Measurements from ENCODE around the gene PPP1R3F. TPM values are rescaled to one million over a fixed set of nuclear protein-coding genes. Genes with fewer than 3 reads are reported as not detected.

Gene PPP1R3F
- total RNA-seq, 2 experiments from 2014 or later: 5.1 to 5.3 TPM

DNA sequence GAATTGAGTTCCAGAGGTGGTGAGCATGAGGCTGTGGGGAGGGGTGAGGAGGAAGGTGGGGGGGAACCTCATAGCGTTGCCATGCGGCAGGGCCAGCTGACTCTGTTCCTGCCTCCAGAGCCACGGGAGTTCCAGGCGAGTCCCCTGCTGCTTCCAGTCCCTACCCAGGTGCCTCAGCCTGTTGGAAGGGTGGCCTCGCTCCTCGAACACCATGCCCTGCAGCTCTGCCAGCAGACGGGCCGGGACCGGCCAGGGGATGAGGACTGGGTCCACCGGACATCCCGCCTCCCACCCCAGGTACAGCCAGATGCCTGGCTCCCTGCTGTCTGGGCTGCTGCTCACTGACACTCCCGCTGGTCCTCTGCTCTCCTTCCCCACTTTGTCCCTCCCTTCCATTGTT lies 26.4 kb upstream of the PPP1R3F start:
- no peaks in the 10 kb centered on the region for H3K4me1 ChIP-seq (ENCODE audit: insufficient read depth, low read length, poor library complexity, severe bottlenecking)
- TF ChIP-seq EZH2phosphoT487 (IDR thresholded peaks at IDR 0.05; ENCODE audit: borderline replicate concordance, low read depth, low read length): no peak
- TF ChIP-seq, protein P1, sequence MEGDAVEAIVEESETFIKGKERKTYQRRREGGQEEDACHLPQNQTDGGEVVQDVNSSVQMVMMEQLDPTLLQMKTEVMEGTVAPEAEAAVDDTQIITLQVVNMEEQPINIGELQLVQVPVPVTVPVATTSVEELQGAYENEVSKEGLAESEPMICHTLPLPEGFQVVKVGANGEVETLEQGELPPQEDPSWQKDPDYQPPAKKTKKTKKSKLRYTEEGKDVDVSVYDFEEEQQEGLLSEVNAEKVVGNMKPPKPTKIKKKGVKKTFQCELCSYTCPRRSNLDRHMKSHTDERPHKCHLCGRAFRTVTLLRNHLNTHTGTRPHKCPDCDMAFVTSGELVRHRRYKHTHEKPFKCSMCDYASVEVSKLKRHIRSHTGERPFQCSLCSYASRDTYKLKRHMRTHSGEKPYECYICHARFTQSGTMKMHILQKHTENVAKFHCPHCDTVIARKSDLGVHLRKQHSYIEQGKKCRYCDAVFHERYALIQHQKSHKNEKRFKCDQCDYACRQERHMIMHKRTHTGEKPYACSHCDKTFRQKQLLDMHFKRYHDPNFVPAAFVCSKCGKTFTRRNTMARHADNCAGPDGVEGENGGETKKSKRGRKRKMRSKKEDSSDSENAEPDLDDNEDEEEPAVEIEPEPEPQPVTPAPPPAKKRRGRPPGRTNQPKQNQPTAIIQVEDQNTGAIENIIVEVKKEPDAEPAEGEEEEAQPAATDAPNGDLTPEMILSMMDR (conservative IDR thresholded peaks at IDR 0.05; ENCODE audit: low read length): no peak
- no peak overlapping the region for H3K27ac ChIP-seq (ENCODE audit: low read depth, low read length, poor library complexity, severe bottlenecking)
- H3K9me3 ChIP-seq (ENCODE audit: low read length): no peaks in the 10 kb centered on the region
- ChIA-PET CTCF (ENCODE audit: unreplicated experiment) (no interaction called here), POLR2A (no interaction called here)
- no TSS peak for BruUV-seq (replicated peaks)
- H3K4me2 ChIP-seq (ENCODE audit: low read length): no peak overlapping the region
- H3K36me3 ChIP-seq (ENCODE audit: insufficient read depth, low read length): no peaks in the 10 kb centered on the region
- no peak for DNase-seq (ENCODE audit: low spot score)
- H4K20me1 ChIP-seq (ENCODE audit: insufficient read depth, low read length): no peaks in the 10 kb centered on the region
- no peaks in the 10 kb centered on the region for H3K79me2 ChIP-seq (ENCODE audit: insufficient read depth, low read depth, low read length)
- H3K4me3 ChIP-seq (ENCODE audit: low read depth, low read length, poor library complexity, severe bottlenecking): no peak overlapping the region
- no peaks in the 10 kb centered on the region for H3K9me2 ChIP-seq (ENCODE audit: insufficient read depth, low read length)
- intact Hi-C loops (cut with micrococcal nuclease; ENCODE audit: unreplicated experiment): no loop called here
- no peak overlapping the region for H2AFZ ChIP-seq (ENCODE audit: low read length)

GRCh38 chrX:49244207-49244606 lies 25.4 kb upstream of the PPP1R3F start:
- POLR2A ChIA-PET: no interaction called here
- Histone ChIP-seq H3K4me3 (ENCODE audit: low read depth, low read length, poor library complexity, severe bottlenecking) (no peak overlapping the region), H2AFZ (ENCODE audit: low read length) (no peak overlapping the region), H3K4me2 (ENCODE audit: low read length) (no peak overlapping the region), H3K27ac (ENCODE audit: low read depth, low read length, poor library complexity, severe bottlenecking) (no peak overlapping the region), H3K4me1 (ENCODE audit: insufficient read depth, low read length, poor library complexity, severe bottlenecking) (no peaks in the 10 kb centered on the region), H3K9me2 (ENCODE audit: insufficient read depth, low read length) (no peaks in the 10 kb centered on the region), H3K79me2 (ENCODE audit: insufficient read depth, low read depth, low read length) (no peaks in the 10 kb centered on the region), H3K9me3 (ENCODE audit: low read length) (no peaks in the 10 kb centered on the region), H3K36me3 (ENCODE audit: insufficient read depth, low read length) (no peaks in the 10 kb centered on the region), H4K20me1 (ENCODE audit: insufficient read depth, low read length) (no peaks in the 10 kb centered on the region)
- CTCF ChIA-PET (ENCODE audit: unreplicated experiment): no interaction called here
- intact Hi-C loops (cut with micrococcal nuclease; ENCODE audit: unreplicated experiment): no loop called here
- TF ChIP-seq, protein P1 (conservative IDR thresholded peaks at IDR 0.05; ENCODE audit: low read length): no peak
- no peak for TF ChIP-seq EZH2phosphoT487 (IDR thresholded peaks at IDR 0.05; ENCODE audit: borderline replicate concordance, low read depth, low read length)
- no TSS peak for BruUV-seq (replicated peaks)
- DNase-seq (ENCODE audit: low spot score): no peak

DNA sequence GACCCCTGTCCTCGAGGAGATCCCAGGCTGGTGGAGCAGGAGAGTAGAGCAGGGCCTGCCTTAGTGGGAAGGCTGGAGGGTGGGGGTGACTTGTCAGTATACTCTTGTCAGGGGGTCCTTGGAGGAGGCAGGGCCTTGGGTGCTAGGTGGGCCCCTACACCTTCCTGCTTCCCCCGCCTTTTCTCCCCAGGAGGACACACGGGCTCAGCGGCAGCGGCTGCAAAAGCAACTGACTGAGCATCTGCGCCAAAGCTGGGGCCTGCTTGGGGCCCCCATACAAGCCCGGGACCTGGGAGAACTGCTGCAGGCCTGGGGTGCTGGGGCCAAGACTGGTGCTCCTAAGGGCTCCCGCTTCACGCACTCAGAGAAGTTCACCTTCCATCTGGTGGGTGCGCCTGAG lies 23.1 kb upstream of the PPP1R3F start:
- no peak for DNase-seq (ENCODE audit: low spot score)
- ChIA-PET CTCF (ENCODE audit: unreplicated experiment) (no interaction called here), POLR2A (no interaction called here)
- Histone ChIP-seq H3K27ac (ENCODE audit: low read depth, low read length, poor library complexity, severe bottlenecking) (no peak overlapping the region), H2AFZ (ENCODE audit: low read length) (no peak overlapping the region), H3K36me3 (ENCODE audit: insufficient read depth, low read length) (no peaks in the 10 kb centered on the region), H3K4me2 (ENCODE audit: low read length) (no peak overlapping the region), H4K20me1 (ENCODE audit: insufficient read depth, low read length) (no peaks in the 10 kb centered on the region), H3K79me2 (ENCODE audit: insufficient read depth, low read depth, low read length) (no peaks in the 10 kb centered on the region), H3K9me2 (ENCODE audit: insufficient read depth, low read length) (no peaks in the 10 kb centered on the region), H3K4me1 (ENCODE audit: insufficient read depth, low read length, poor library complexity, severe bottlenecking) (no peaks in the 10 kb centered on the region), H3K4me3 (ENCODE audit: low read depth, low read length, poor library complexity, severe bottlenecking) (no peak overlapping the region), H3K9me3 (ENCODE audit: low read length) (no peaks in the 10 kb centered on the region)
- intact Hi-C loops (cut with micrococcal nuclease; ENCODE audit: unreplicated experiment): no loop called here
- TF ChIP-seq EZH2phosphoT487 (IDR thresholded peaks at IDR 0.05; ENCODE audit: borderline replicate concordance, low read depth, low read length): no peak
- TF ChIP-seq, protein P1 (conservative IDR thresholded peaks at IDR 0.05; ENCODE audit: low read length): no peak
- BruUV-seq (replicated peaks): no TSS peak

Measured in OCI-LY7 (cell line).